Osteoblast (primary cell): ENCODE data around the gene OR2H1. TPM values are rescaled to one million over a fixed set of nuclear protein-coding genes. Genes with fewer than 3 reads are reported as not detected.

Experiments
- DNase-seq: peaks from one replicate; pipeline ENCODE4 v3.0.0; 2011; ENCODE audit warnings: low spot score, mixed read lengths; ENCODE audit not compliant: insufficient read length; ENCODE audit errors: missing footprints
- H2AFZ ChIP-seq: 2 replicates; pipeline ENCODE4 v1.6.0; 2011; ENCODE audit warnings: mild to moderate bottlenecking, low read length
- H3K27ac ChIP-seq: 2 replicates; pipeline ENCODE4 v1.5.1; 2011; ENCODE audit warnings: mild to moderate bottlenecking, low read depth, low read length, moderate library complexity
- H3K27me3 ChIP-seq: 2 replicates; pipeline ENCODE4 v1.6.0; 2012; ENCODE audit warnings: mild to moderate bottlenecking, control low read depth, inconsistent platforms, low read length, moderate library complexity; ENCODE audit not compliant: insufficient read depth
- H3K36me3 ChIP-seq: 2 replicates; pipeline ENCODE4 v1.5.1; 2011; ENCODE audit warnings: mild to moderate bottlenecking, low read length, control low read depth, moderate library complexity; ENCODE audit not compliant: insufficient read depth
- H3K4me1 ChIP-seq: 2 replicates; pipeline ENCODE4 v1.5.1; 2011; ENCODE audit warnings: mild to moderate bottlenecking, low read length, control low read depth, moderate library complexity; ENCODE audit not compliant: insufficient read depth
- H3K4me2 ChIP-seq: 2 replicates; pipeline ENCODE4 v1.6.0; 2011; ENCODE audit warnings: mild to moderate bottlenecking, low read length; ENCODE audit not compliant: insufficient read depth
- H3K4me3 ChIP-seq: fragments of 200-600 bp; sonication (generic); 3 replicates; pipeline ENCODE4 v1.5.1; 2012; ENCODE audit warnings: mild to moderate bottlenecking, low read length, inconsistent platforms; ENCODE audit not compliant: insufficient read depth
- H3K79me2 ChIP-seq: 2 replicates; pipeline ENCODE4 v1.6.0; 2012; ENCODE audit warnings: mild to moderate bottlenecking, low read length, control low read depth, inconsistent platforms; ENCODE audit not compliant: insufficient read depth
- H3K9me3 ChIP-seq: 2 replicates; pipeline ENCODE4 v1.5.1; 2011; ENCODE audit warnings: low read depth, low read length, control low read depth
- H4K20me1 ChIP-seq: 2 replicates; pipeline ENCODE4 v1.6.0; 2012; ENCODE audit warnings: mild to moderate bottlenecking, low read length, control low read depth; ENCODE audit not compliant: insufficient read depth
- total RNA-seq: library from RNA; depleted of rRNA; stranded (reverse); fragments of >200 nt; gene quantifications from 2 replicates; pipeline ENCODE4 v1.2.3, GENCODE V29; 2012
- TF ChIP-seq, protein P1 (sequence below): IDR thresholded peaks from 2 replicates; pipeline ENCODE4 v1.5.1; 2011; ENCODE audit warnings: mild to moderate bottlenecking, low read depth, low read length, moderate library complexity; ENCODE audit errors: extremely low read depth

Gene OR2H1
- total RNA-seq, 1 donor, result not detected

DNA sequence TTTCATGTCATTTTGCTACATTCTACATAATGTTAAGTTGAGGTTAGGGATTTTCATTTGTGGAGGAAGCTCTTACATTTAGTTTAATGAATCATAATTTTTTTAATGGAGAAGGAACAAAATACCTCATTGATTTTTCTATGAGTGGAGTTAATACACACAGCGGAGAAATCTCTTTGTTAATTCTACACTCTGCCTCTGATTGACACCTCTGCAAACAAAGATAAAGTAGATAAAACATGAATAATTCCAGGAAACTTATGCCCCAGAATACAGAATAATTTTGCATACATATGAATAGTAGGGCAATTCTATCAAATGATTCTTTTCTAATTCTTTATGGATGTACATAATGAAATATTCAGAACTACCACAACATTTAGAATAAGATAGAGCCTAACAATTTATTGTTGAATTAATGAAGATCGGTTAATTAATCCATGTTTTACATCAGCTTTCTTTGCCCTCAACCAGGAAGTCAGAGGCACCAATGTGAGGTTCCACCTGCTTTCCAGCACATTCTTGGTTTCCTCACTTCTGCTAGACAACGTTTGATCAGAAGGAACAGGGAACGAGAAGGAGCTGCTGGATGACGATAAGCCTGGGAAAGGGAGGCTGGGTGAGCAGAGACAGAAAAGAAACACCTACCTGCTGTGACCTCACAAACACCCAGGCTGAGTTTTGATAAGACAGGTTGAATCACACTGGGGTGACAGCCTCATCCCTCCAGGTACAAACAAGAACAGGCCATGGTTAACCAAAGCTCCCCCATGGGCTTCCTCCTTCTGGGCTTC lies 4.3 kb downstream of the OR2H1 start:
- Histone ChIP-seq H3K79me2 (no peaks in the 10 kb centered on the region), H3K36me3 (no peaks in the 10 kb centered on the region), H3K4me3 (no peak overlapping the region), H3K4me1 (no peaks in the 10 kb centered on the region), H3K27me3 (no peaks in the 10 kb centered on the region), H4K20me1 (no peaks in the 10 kb centered on the region), H2AFZ (no peak overlapping the region), H3K4me2 (no peak overlapping the region), H3K27ac (no peak overlapping the region), H3K9me3 (no peaks in the 10 kb centered on the region)
- TF ChIP-seq, protein P1, sequence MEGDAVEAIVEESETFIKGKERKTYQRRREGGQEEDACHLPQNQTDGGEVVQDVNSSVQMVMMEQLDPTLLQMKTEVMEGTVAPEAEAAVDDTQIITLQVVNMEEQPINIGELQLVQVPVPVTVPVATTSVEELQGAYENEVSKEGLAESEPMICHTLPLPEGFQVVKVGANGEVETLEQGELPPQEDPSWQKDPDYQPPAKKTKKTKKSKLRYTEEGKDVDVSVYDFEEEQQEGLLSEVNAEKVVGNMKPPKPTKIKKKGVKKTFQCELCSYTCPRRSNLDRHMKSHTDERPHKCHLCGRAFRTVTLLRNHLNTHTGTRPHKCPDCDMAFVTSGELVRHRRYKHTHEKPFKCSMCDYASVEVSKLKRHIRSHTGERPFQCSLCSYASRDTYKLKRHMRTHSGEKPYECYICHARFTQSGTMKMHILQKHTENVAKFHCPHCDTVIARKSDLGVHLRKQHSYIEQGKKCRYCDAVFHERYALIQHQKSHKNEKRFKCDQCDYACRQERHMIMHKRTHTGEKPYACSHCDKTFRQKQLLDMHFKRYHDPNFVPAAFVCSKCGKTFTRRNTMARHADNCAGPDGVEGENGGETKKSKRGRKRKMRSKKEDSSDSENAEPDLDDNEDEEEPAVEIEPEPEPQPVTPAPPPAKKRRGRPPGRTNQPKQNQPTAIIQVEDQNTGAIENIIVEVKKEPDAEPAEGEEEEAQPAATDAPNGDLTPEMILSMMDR, result no peak
- DNase-seq, result no peak

DNA sequence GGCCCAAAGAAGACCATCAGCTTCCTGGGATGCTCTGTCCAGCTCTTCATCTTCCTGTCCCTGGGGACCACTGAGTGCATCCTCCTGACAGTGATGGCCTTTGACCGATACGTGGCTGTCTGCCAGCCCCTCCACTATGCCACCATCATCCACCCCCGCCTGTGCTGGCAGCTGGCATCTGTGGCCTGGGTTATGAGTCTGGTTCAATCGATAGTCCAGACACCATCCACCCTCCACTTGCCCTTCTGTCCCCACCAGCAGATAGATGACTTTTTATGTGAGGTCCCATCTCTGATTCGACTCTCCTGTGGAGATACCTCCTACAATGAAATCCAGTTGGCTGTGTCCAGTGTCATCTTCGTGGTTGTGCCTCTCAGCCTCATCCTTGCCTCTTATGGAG lies 5.1 kb downstream of the OR2H1 start:
- Histone ChIP-seq H3K4me1 (no peaks in the 10 kb centered on the region), H4K20me1 (no peaks in the 10 kb centered on the region), H3K27me3 (no peaks in the 10 kb centered on the region), H2AFZ (no peak overlapping the region), H3K9me3 (no peaks in the 10 kb centered on the region), H3K79me2 (no peaks in the 10 kb centered on the region), H3K4me2 (no peak overlapping the region), H3K4me3 (no peak overlapping the region), H3K27ac (no peak overlapping the region), H3K36me3 (no peaks in the 10 kb centered on the region)
- TF ChIP-seq, protein P1, result no peak
- no peak for DNase-seq

DNA sequence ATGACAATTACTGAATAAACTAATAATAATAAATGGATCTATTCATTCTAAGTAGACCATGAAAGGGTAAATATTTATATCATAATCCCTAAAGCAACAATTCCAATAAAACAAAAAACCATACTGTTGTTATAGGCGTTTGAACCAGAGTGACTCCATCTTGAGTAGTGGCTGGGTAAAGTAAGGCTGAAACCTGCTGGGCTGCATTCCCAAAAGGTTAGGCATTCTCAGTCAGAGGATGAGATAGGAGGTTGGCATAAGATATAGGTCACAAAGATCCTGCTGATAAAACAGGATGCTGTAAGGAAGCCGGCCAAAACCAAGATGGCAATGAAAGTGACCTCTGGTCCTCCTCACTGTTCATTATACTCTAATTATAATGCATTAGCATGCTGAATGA lies 8.3 kb downstream of the OR2H1 start:
- H3K4me3 ChIP-seq, result no peak overlapping the region
- H3K4me2 ChIP-seq, result no peak overlapping the region
- H3K79me2 ChIP-seq, result no peaks in the 10 kb centered on the region
- no peaks in the 10 kb centered on the region for H3K4me1 ChIP-seq
- TF ChIP-seq, protein P1, result no peak
- H3K27me3 ChIP-seq, result no peaks in the 10 kb centered on the region
- no peaks in the 10 kb centered on the region for H3K9me3 ChIP-seq
- no peak overlapping the region for H2AFZ ChIP-seq
- no peak for DNase-seq
- no peaks in the 10 kb centered on the region for H4K20me1 ChIP-seq
- no peak overlapping the region for H3K27ac ChIP-seq
- no peaks in the 10 kb centered on the region for H3K36me3 ChIP-seq

DNA sequence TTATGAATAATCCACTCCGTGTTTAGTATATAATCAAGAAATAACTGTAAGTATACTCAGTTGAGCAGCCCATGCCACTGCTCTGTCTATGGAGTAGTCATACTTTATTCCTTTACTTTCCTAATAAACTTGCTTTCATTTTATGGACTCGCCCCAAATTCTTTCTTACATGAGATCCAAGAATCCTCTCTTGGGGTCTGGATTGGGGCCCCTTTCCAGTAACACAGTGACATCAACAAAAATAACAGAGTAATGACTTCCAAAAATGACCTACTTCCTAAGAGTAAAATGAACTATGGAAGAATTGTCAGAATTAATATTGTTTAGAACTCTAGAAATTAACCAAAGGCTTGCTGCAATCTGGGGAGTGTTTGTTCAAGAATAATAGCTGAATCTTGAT lies 8.8 kb downstream of the OR2H1 start:
- no peaks in the 10 kb centered on the region for H4K20me1 ChIP-seq
- no peak overlapping the region for H2AFZ ChIP-seq
- H3K27ac ChIP-seq, result no peak overlapping the region
- TF ChIP-seq, protein P1, result no peak
- no peak for DNase-seq
- no peaks in the 10 kb centered on the region for H3K4me1 ChIP-seq
- no peaks in the 10 kb centered on the region for H3K27me3 ChIP-seq
- H3K79me2 ChIP-seq, result no peaks in the 10 kb centered on the region
- no peaks in the 10 kb centered on the region for H3K9me3 ChIP-seq
- no peak overlapping the region for H3K4me3 ChIP-seq
- no peaks in the 10 kb centered on the region for H3K36me3 ChIP-seq
- no peak overlapping the region for H3K4me2 ChIP-seq
